C4-2B (cell line): ENCODE measurements around the gene VOPP1.
A peak's percentile ranks its signal among the peaks of the same experiment; 100 is the strongest.

Experiments
- H3K27ac ChIP-seq: fragments of 450-650 bp; 2 replicates; pipeline ENCODE4 v1.5.1; 2017
- ZFX ChIP-seq: fragments of 450-650 bp; IDR thresholded peaks from 2 replicates; pipeline ENCODE4 v1.6.1; 2017
- TF ChIP-seq, protein P1 (sequence below): fragments of 450-650 bp; conservative IDR thresholded peaks from 2 replicates; pipeline ENCODE4 v1.5.1; 2017; ENCODE audit warnings: mild to moderate bottlenecking

Gene VOPP1

DNA sequence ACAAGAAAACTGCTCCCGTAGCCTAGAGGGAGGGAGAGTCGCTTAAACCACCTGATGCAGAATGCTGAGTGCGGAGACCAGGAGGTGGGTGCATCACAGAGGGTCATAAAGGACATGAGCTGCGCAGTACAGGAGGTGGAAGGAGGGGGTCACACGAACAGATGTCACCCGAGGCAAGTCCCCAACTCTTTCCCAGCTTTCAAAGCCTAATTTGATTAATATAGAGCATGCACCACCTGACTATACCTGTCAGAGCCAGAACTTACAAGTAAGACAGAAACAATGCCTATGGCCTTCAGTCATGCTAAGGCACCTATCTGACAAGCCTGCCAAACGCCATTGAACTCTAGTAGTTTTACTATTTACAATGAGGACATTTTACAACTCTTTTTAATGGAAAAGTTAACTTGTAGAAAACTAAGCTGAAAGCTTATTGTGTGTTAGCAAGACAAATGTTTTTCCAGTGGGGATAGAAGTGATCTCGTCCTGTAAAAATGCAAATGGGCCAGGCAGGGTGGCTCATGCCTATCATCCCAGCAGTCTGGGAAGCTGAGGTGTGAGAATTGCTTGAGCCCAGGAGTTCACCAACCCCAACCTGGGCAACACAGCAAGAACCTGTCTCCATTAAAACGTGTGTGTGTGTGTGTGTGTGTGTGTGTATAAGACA, 1.1 kb upstream of the VOPP1 start:
- TF ChIP-seq ZFX: no peak
- TF ChIP-seq, protein P1, sequence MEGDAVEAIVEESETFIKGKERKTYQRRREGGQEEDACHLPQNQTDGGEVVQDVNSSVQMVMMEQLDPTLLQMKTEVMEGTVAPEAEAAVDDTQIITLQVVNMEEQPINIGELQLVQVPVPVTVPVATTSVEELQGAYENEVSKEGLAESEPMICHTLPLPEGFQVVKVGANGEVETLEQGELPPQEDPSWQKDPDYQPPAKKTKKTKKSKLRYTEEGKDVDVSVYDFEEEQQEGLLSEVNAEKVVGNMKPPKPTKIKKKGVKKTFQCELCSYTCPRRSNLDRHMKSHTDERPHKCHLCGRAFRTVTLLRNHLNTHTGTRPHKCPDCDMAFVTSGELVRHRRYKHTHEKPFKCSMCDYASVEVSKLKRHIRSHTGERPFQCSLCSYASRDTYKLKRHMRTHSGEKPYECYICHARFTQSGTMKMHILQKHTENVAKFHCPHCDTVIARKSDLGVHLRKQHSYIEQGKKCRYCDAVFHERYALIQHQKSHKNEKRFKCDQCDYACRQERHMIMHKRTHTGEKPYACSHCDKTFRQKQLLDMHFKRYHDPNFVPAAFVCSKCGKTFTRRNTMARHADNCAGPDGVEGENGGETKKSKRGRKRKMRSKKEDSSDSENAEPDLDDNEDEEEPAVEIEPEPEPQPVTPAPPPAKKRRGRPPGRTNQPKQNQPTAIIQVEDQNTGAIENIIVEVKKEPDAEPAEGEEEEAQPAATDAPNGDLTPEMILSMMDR: no peak
- H3K27ac ChIP-seq: no peak overlapping the region; the same call in 1 of the 2 replicates

DNA sequence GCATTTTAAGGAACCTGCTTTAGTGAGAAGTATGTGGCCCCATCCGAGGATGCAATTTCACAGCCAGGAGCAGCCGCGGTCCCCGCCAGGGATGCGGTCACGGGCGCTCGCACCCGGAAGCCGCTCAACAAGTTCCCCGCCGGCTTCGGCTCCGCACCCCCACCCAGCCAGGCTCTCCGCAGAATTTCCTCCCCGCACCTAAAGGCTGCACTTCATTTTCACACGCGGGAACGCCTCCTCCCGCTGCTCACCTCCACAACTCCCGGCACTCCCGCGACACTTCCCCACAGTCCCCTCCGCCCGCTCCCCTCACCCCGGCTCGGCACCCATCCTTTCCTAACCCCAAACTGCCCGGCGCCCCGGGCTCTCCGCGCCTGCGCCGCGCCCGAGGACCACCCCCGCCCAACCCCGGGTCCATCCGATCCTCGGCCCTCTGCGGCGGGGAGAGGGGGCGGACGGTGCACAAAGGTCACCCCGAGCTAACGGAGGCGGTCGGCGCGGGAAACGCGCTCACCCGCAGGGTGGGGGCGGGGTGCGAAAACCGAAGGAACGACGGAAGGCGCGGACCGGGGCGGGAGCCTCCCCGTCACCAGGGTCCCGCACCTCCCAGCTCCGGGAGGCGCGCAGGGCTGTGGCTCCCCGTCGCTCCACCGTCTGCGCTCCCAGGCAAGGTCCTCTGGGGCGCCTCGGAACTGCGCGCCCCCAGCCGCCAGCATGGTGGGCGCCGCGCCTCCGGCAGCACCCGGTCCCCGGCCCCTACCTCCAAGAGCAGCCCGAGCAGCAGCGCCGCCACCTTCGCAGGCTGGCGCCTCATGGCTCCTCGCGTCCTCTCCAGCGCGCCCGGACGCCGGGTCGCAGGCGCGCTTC, 558 bp downstream of the VOPP1 start:
- TF ChIP-seq ZFX: no peak
- TF ChIP-seq, protein P1: peak; percentile 43; the same call in 1 of the 2 replicates

DNA sequence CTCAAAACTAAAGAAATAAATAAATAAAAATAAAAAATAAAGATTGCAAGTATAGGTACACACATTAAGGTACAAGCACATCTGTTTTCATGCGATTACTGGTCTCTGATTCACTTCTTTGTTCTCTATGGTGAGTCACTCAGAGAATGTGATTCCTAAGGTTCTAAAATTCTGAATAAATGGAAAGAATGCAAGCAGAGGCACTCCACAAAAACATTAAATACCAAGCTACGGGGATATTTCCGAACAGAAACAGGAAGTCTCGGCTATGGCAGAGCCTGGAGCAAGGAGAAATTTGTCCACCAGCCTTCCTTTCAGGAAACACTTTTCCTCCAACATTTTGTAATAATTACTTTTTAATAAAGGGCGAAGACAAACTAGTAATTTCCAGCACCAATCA, 1.4 kb downstream of the VOPP1 start:
- TF ChIP-seq ZFX: no peak
- TF ChIP-seq, protein P1: no peak
- H3K27ac ChIP-seq: no peak overlapping the region

More for the DNA sequence above, 558 bp downstream of the VOPP1 start:
- H3K27ac ChIP-seq: peak overlapping the region; percentile 80

DNA sequence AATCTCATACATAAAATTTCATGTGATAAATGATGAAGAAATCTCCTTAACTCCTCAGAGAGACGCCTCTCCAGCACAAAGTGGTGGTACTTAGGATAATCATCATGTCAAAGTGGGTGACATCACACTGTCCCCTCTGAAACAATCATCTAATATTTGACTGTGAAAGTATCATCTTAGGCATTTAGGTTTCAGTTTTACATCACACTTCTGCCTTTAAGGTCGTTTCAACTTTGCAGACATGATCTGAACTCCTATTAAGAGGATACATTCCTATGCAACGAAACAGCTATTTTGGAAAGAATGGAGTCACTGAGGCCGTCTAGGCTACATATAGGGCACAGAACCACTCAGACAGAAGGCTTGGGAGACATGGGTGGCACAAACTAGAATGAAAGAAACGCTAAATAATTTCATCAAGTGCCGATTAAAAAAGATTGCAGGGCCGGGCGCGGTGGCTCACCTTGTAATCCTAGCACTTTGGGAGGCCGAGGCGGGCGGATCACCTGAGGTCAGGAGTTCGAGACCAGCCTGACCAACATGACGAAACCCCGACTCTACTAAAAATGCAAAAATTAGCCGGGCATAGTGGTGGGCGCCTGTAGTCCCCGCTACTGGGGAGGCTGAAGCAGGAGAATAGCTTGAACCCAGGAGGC, 2.0 kb downstream of the VOPP1 start:
- TF ChIP-seq ZFX: no peak
- no peak overlapping the region for H3K27ac ChIP-seq

DNA sequence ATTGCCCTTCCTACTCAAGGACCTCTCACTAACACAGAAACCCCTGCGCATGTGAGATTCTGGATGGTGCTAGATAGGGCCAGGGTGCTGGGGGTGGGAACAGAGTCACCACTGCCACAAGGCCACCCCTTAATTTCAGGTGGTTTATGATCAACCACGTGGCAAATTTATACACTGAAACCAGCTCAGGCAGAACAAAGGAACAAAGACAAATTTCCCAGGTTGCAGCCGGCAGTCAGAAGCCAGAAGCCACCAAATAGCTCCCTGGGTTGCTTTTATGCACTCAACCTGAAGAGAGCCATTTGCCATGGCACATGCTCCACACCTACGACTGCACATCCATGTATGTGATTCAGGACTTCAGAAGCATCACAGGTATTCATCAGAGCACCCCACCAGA, 2.5 kb downstream of the VOPP1 start:
- no peak overlapping the region for H3K27ac ChIP-seq
- TF ChIP-seq ZFX: no peak
- TF ChIP-seq, protein P1: no peak

DNA sequence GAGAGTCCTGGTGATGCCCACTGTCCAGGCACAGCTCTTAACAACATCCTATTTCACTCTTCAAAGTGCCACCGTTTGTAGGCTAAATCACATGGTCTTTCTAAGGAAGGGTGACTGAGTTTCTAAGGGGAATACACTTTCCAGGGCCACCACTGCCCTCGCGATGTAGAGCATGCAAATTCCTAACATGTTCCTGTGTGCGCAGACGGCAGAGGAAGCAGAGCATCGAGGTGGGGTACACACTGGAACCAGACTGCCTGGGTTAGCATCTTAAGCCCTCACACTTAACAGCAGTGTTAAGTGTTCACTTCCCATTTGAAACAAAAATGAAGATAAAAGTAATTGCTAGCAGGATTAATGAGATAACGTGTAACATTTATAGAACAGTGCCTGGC, 3.0 kb downstream of the VOPP1 start:
- TF ChIP-seq ZFX: no peak
- TF ChIP-seq, protein P1: no peak
- peak overlapping the region; percentile 3; the same call in 1 of the 2 replicates for H3K27ac ChIP-seq

DNA sequence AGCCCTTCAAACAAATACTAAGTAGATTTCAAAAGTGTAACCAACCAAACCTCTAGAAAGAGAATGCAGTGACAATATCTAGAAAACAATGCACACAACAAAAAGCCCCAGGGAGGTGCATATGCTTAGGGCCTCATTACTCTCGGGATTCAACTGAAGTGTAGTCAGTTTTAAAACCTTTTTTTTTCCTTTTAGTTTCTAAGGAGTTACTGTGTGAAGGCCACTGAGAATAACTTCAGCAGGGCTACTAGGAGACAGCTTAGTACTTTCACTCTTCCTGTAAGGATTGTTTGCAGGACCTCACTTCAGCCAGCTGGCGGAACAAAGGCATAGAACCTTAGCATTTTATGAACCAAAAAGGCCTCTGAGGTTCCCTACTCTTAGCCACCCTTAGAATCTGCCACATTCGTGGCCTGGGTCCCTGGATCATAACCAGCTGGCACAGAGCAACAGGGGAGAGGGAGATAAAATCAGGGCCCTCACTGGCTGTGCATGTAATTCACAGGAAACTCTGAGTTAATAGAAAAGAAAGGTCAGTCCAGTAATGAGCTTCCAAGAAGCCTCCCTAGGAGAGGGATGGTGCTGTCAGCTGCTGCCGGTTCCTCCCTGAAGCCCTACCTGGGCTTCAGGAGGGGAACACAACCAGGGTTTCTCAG, 3.6 kb downstream of the VOPP1 start:
- peak overlapping the region; percentile 3; the same call in 1 of the 2 replicates for H3K27ac ChIP-seq

More for the DNA sequence above, 3.6 kb downstream of the VOPP1 start:
- no peak for TF ChIP-seq ZFX
- TF ChIP-seq, protein P1: no peak; the same call in 1 of the 2 replicates
